HUES48 (cell line): ENCODE results near the gene ZBTB17.
"Not testable (repeated sequence)": the region's sequence is repeated elsewhere in the genome, so short reads cannot be mapped to it uniquely, and the experiment has no call there.

Source experiments
- H3K27ac ChIP-seq: one replicate; pipeline ENCODE4 v1.7.0; 2013; ENCODE audit warnings: low read depth, low read length, inconsistent platforms
- H3K27me3 ChIP-seq: 2 replicates; pipeline ENCODE4 v1.6.1; 2013; ENCODE audit warnings: mild to moderate bottlenecking, low read length; ENCODE audit not compliant: control insufficient read depth, insufficient read depth
- H3K36me3 ChIP-seq: 2 replicates; pipeline ENCODE4 v1.6.1; 2013; ENCODE audit warnings: low read length; ENCODE audit not compliant: control insufficient read depth, insufficient read depth
- H3K4me1 ChIP-seq: 2 replicates; pipeline ENCODE4 v1.6.1; 2013; ENCODE audit warnings: mild to moderate bottlenecking, low read length; ENCODE audit not compliant: control insufficient read depth, insufficient read depth
- H3K4me3 ChIP-seq: 2 replicates; pipeline ENCODE4 v1.5.1; 2013; ENCODE audit warnings: mild to moderate bottlenecking, low read depth, low read length
- H3K9ac ChIP-seq: 2 replicates; pipeline ENCODE4 v1.6.1; 2013; ENCODE audit warnings: mild to moderate bottlenecking, low read depth, low read length, moderate library complexity
- H3K9me3 ChIP-seq: 2 replicates; pipeline ENCODE4 v1.6.1; 2013; ENCODE audit warnings: low read length; ENCODE audit not compliant: control insufficient read depth, insufficient read depth

Gene ZBTB17

GRCh38 chr1:15908597-15908996 lies 67.3 kb downstream of the ZBTB17 start:
- H3K9me3 ChIP-seq: no peaks in the 10 kb centered on the region
- H3K27me3 ChIP-seq: no peaks in the 10 kb centered on the region
- no peak overlapping the region for H3K4me3 ChIP-seq
- no peaks in the 10 kb centered on the region for H3K4me1 ChIP-seq
- no peak overlapping the region for H3K9ac ChIP-seq
- peaks cover 38% of the 10 kb centered on the region for H3K36me3 ChIP-seq
- no peak overlapping the region for H3K27ac ChIP-seq

- H3K27me3 ChIP-seq: no peaks in the 10 kb centered on the region
- H3K9ac ChIP-seq: no peak overlapping the region
- H3K36me3 ChIP-seq: no peaks in the 10 kb centered on the region
- no peaks in the 10 kb centered on the region for H3K9me3 ChIP-seq
- H3K4me1 ChIP-seq: peaks cover 12% of the 10 kb centered on the region; the same call in 1 of the 2 replicates
- H3K27ac ChIP-seq: no peak overlapping the region
- no peak overlapping the region for H3K4me3 ChIP-seq
Observed at GRCh38 chr1:15902882-15903281, 73.0 kb downstream of the ZBTB17 start.

- Histone ChIP-seq H3K9ac (no peak overlapping the region), H3K4me1 (peaks cover 12% of the 10 kb centered on the region; the same call in 1 of the 2 replicates), H3K36me3 (no peaks in the 10 kb centered on the region), H3K27me3 (no peaks in the 10 kb centered on the region), H3K9me3 (no peaks in the 10 kb centered on the region), H3K27ac (peak overlapping the region; percentile 45), H3K4me3 (no peak overlapping the region)
Observed at GRCh38 chr1:15900662-15901279, 75.1 kb downstream of the ZBTB17 start.

- H3K9ac ChIP-seq: no peak overlapping the region
- peaks cover 12% of the 10 kb centered on the region; the same call in 1 of the 2 replicates for H3K4me1 ChIP-seq
- no peaks in the 10 kb centered on the region for H3K27me3 ChIP-seq
- H3K27ac ChIP-seq: no peak overlapping the region
- no peak overlapping the region for H3K4me3 ChIP-seq
- no peaks in the 10 kb centered on the region for H3K9me3 ChIP-seq
- H3K36me3 ChIP-seq: no peaks in the 10 kb centered on the region
Observed at GRCh38 chr1:15899266-15899665, 76.6 kb downstream of the ZBTB17 start.

GRCh38 chr1:15896841-15897610 lies 78.9 kb downstream of the ZBTB17 start:
- not testable (repeated sequence) for H3K4me3 ChIP-seq, H3K36me3 ChIP-seq, H3K27me3 ChIP-seq, H3K9me3 ChIP-seq, H3K9ac ChIP-seq
- Histone ChIP-seq H3K4me1 (peaks cover 12% of the 10 kb centered on the region; the same call in 1 of the 2 replicates), H3K27ac (peak overlapping the region; percentile 42)

GRCh38 chr1:15895233-15895632 lies 80.7 kb downstream of the ZBTB17 start:
- H3K36me3 ChIP-seq: no peaks in the 10 kb centered on the region
- no peak overlapping the region for H3K9ac ChIP-seq
- no peak overlapping the region for H3K4me3 ChIP-seq
- no peaks in the 10 kb centered on the region for H3K27me3 ChIP-seq
- H3K4me1 ChIP-seq: peaks cover 3% of the 10 kb centered on the region; the same call in 1 of the 2 replicates
- H3K9me3 ChIP-seq: no peaks in the 10 kb centered on the region
- no peak overlapping the region for H3K27ac ChIP-seq

- not testable (repeated sequence) for H3K36me3 ChIP-seq, H3K9ac ChIP-seq, H3K27ac ChIP-seq
Observed at GRCh38 chr1:15892857-15893599, 82.9 kb downstream of the ZBTB17 start.

More at GRCh38 chr1:15892857-15893599, 82.9 kb downstream of the ZBTB17 start:
- not testable (repeated sequence) for H3K4me1 ChIP-seq, H3K4me3 ChIP-seq, H3K27me3 ChIP-seq, H3K9me3 ChIP-seq
